Amygdala (tissue), 56 donors: Measurements from ENCODE around the gene RNF208.

Experiments used
- DNase-seq, 56 donors: peaks; one replicate each; lab custom pipeline; 2025; lab: John Stamatoyannopoulos, UW

RNF208 gene

GRCh38 chr9:137217276-137218211 lies 4.5 kb downstream of the RNF208 start:
- peak in 3 of 56 donors; percentile 16 to 27 (median 19) for DNase-seq

DNA sequence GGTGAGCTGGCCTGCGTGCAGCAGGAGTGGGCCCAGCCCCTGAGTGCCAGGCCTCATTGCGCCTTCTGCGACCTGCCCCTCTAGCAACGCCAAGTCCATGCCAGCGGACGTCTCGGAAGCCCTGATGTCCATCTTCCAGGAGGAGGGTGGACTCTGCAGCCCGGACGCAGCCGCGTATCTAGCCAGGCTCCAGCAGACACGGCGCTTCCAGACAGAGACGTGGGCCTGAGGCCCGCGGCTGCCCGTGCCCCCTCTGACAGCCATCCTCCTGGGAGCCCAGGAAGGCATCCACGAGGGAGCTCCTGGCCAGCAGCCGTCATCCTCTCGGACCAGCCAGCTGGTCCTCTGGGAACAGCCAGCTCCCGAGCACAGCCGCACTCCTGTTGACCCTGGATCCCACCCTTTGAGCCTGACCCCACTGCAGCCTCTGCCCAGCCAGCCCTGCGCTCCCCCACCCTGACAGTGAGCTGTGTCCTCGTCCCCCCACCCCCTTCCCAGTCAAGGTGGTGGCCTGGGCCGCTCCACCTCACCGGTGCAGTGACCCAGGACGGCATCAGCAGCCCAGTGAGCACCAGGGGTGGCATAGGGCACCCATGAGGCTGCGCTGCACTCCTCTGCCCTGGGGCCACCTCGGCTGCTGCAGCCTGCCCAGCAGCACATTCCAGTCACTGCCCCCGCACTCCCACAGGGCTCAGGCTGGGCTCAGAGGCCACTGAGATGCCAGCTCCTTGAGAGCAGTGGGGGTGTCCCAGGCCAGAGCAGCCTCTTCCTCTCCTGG lies 5.7 kb downstream of the RNF208 start:
- no peak for DNase-seq

DNA sequence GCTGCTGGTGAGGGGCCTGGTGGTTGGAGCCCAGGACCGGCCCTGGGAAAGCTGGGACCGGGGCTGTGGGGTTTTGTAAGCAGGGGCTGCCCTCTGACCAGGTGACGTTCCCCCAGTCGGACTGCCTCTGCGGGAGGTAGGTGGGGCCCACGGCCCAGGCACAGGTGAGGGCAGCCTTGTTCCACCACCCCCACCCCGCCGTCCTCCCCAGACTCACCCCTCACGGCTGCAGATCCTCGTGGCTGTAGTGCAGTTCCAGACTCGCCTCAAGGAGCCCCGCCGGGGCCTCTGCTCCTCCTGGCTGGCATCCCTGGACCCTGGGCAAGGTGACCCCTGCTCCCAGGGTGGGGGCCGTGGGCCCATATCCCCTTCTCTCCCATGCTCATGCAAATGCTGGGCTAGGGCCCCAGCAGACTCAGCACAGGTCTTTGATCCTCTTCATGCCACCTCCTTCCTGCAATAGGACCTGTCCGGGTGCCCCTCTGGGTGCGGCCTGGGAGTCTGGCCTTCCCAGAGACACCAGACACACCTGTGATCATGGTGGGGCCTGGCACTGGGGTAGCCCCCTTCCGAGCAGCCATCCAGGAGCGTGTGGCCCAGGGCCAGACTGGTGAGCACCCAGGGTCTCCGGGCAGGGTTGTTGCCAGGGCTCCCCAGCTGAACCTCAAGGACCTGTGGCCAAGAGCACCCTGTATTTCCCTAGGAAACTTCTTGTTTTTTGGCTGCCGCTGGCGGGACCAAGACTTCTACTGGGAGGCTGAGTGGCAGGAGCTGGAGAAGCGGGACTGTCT lies 6.6 kb downstream of the RNF208 start:
- no peak for DNase-seq

GRCh38 chr9:137214620-137215019 lies 7.4 kb downstream of the RNF208 start:
- no peak for DNase-seq

DNA sequence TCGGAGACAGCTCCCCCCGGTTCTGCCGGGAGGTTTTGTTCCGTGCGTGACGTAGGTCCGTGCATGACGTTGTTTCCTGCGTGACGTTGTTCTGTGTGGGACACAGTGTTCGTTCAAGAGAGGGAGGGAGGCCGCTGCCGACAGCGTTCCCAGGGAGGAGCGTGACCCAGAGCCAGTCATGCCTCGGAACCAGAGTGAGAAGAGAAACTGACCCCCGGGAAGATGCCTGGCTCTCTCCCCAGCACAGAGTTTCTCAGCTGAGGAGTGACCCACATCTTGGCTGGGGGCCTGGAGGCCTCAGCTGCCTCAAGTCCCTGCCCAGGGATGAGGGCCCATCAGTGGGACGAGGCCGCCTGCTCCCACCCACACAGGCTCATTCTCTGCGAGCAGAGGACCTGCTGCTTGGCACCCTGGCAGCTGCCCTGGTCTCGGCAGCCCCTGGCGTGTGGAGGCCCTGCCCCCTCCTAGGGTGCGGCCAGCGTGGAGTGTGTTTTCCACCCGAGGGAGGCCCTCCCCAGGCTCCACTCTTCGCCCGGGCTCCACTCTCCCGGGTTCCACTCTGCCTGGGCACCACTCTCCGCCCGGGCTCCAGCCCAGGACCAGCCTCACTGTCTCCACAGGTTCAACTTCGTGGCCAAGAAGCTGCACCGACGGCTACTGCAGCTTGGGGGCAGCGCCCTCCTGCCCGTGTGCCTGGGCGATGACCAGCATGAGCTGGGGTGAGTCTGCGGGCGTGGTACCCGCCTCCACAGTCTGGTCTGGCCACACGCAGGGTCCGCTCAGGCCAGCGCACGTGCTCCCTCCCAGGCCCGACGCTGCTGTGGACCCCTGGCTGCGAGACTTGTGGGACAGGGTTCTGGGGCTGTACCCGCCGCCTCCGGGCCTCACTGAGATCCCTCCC lies 8.6 kb downstream of the RNF208 start:
- peak in 14 of 56 donors; percentile 22 to 81 (median 48) for DNase-seq

DNA sequence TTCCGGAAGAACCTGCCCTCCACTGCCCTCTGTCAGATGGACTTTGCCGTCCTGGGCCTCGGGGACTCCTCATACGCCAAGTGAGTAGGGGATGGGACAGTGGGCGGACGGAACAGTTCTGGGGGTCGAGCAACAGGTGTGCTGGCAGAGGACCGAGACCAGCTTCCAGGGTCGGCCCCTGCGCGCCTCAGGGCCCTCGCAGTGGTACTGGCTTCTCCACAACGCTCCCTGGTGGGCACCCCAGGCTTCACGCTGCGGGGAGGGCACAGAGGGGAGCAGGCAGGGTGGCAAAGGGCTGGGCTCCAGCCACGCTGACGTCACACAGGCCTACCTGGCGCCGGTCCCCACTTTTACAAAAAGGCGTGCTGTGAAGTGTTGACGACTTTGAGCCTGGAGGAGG lies 9.5 kb downstream of the RNF208 start:
- no peak for DNase-seq

DNA sequence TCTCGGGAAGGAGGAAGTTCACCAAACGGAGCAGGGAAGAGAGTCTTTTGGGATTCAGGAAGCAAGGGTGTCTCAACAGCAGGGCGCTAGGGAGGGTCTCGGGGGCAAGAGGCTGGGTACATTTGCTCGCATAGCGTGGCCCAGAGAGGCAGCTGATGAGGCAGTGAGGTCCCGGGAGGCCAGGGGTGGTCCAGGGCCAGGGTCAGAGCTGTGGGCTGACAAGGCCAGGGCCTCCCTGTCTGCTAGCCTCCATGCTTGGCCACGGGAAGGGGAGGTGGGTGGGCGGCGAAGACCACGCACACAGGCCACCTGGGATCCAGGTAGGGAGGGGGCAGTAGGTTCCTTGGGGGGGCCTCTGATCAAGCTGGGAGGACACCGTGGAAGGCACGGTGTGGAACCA lies 10.5 kb downstream of the RNF208 start:
- DNase-seq = no peak

DNA sequence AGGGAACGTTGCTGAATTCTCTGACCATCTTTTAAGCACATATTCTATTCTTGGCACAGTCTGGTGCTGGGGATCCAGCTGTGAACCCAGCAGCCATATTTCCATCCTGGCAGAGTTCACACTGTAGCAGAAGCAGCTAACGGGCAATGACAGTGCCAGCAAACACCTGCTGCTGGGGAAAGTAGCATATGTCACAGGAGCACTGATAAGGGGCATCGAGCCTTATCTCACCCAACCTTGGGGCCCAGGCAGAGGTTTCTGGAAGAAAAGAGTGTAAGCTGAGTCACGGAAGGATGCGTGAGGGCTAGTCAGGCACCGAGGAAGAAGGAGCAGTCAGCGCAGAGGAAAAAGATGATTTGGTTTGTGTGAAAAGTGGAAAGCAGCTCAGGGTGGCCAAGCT lies 15.4 kb downstream of the RNF208 start:
- no peak for DNase-seq

GRCh38 chr9:137205126-137206069 lies 16.6 kb downstream of the RNF208 start, which contains the start of the genes NDOR1 and TMEM203:
TSS of gene NDOR1 (plus strand) at chr9:137205700. CDS start at chr9:137205778, 78 bp downstream.
TSS of gene TMEM203 (minus strand) at chr9:137205648. CDS start at chr9:137205414, 234 bp downstream.
- DNase-seq = peak; percentile 32 to 96 (median 85)

- no peak for DNase-seq
These were observed 17.3 kb downstream of the RNF208 start for GRCh38 chr9:137204731-137205125.

DNA sequence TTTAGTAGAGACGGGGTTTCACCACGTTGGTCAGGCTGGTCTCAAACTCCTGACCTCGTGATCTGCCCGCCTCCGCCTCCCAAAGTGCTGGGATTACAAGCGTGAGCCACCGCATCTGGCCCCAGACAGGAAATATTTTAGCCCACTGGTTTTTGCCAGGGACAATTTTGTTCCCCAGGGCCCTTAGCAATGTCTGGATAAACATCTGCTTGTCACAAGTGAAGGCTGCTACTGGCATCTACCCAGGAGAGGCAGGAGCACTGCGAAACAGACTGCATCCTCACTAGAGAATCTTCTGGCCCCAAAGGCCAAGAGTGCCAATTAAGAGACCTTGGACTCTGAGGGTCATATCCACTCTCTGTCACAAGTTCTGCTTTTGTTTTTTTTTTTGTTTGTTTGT lies 19.1 kb downstream of the RNF208 start:
- no peak for DNase-seq

DNA sequence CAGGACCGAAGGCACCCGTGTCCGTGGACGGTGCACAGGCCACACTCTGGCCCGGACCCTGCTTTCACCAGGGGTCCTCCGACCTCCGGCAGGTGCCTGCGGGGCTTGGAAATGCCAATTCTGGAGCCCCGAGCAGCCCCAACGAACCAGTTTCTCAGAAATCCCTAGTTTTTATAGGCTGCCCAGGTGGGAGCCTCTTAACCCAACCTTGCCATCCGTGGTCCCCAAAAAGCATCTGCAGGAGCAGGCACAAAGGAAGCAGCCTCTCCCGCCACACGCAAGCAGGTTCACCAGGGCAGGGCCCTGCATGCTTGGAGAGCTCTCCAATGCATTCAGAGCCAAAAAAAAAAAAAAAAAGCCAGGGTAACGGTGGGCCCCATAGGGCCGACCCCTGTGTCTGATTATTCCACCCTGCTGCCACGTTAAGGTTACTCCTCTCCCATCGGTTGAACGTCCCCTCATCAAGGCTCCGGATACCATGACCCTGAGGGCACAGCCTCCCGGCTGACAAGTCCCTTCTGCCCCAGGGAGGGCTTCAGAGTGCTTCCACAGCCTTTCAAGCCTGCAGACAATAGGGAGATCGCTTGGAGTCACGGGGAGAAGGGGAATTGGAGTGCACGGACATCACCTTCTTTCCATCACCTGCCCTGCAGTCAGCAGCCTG lies 20.7 kb downstream of the RNF208 start:
- DNase-seq = no peak

DNA sequence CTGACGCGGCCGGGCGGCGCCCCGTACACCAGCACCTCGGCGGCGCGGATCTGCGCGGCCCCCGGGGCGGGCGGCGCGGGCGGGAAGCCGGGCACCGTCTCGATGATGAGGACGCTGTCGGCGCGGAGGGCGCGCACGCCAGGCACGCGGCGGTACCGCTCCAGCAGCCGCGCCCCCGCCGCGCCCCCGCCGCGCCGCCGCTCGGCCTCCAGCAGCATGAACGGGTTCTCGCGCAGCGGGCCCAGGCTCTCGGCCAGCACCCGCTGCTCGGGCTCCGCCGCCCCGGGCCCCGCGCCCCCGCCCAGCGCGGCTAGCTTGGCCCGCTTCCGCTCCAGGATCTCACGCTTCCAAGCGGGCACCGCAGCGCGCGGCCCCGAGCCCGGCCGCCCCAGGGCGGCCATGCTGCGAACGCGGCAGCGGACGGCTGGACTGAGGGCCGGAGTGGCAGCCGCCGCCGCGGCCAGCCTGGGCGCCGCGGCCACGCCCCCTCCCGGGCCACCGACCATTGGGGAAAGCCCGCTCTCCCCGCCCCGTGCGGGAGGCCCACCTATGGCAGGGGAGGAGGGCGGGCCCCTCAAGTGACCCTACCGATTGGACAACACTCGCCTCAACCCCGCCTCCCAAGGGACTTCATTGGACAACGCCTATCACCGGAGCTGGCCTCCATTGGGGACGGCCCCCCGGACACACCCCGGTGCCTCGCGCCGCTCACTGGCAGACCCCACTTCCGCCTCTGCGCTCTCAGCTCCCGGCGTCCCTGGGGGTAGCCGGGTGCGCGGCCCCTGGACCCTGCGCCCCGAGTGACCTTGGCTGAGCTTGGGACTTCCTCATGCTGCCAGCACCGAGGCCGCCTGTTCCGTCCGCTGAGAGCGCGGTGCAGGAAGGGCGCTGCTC lies 21.5 kb downstream of the RNF208 start, which contains the start of gene TPRN:
TSS of gene TPRN (minus strand) at position 431 of the 894 bp plus-strand sequence. CDS start at position 401, 30 bp downstream.
- peak; percentile 41 to 100 (median 98) for DNase-seq

GRCh38 chr9:137199411-137200121 lies 22.5 kb downstream of the RNF208 start:
- DNase-seq = no peak

DNA sequence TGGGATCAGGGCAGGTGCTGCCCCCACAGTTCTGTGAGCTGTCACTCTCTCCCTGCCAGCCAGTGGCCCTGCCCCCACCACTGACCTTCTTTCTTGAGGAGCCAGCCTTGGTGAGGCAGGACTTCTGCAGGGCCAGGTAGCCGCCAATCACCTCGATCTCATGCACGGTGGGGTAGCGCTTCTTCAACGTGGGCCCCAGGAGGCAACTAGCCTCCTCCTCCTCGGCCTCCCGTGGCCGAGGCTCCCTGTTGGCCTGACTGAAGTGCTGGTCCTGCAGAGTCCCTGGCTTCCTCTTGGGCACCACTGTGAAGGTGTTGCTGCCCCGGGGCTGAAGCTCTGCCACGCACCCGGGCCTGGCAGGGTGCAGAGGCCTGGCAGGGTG lies 23.1 kb downstream of the RNF208 start:
- no peak for DNase-seq
